ENCODE measurements around the gene UQCRC1. TPM values are rescaled to one million over a fixed set of nuclear protein-coding genes. Genes with fewer than 3 reads are reported as not detected.

Gene UQCRC1
- total RNA-seq, 1 donor: 405 TPM

DNA sequence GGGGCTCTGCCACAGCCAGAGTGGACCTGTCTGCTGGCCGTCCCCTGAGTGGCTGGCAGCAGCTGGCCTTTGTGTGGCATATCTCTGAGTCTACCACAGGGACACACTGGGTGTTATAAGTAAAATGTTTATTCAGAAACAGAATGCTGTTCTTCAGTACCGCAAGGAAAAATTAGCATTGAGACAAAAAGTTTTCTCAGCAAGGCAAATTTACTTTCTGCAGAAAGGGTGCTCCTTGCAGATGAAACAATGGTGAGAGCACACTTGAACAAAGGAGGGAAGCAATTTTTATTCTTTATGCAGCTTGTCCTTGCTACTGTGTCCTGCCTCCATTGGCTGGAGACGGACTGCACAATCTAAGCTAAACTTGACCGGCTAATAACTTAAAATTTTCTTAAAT is 8.1 kb upstream of the UQCRC1 start:
- no peak for DNase-seq (ENCODE audit: low read depth)
- no peak overlapping the region for H3K4me3 ChIP-seq (ENCODE audit: low read depth, low read length)
- TF ChIP-seq, protein P1, sequence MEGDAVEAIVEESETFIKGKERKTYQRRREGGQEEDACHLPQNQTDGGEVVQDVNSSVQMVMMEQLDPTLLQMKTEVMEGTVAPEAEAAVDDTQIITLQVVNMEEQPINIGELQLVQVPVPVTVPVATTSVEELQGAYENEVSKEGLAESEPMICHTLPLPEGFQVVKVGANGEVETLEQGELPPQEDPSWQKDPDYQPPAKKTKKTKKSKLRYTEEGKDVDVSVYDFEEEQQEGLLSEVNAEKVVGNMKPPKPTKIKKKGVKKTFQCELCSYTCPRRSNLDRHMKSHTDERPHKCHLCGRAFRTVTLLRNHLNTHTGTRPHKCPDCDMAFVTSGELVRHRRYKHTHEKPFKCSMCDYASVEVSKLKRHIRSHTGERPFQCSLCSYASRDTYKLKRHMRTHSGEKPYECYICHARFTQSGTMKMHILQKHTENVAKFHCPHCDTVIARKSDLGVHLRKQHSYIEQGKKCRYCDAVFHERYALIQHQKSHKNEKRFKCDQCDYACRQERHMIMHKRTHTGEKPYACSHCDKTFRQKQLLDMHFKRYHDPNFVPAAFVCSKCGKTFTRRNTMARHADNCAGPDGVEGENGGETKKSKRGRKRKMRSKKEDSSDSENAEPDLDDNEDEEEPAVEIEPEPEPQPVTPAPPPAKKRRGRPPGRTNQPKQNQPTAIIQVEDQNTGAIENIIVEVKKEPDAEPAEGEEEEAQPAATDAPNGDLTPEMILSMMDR (IDR thresholded peaks at IDR 0.05; ENCODE audit: insufficient read depth, low read depth, low read length): no peak

DNA sequence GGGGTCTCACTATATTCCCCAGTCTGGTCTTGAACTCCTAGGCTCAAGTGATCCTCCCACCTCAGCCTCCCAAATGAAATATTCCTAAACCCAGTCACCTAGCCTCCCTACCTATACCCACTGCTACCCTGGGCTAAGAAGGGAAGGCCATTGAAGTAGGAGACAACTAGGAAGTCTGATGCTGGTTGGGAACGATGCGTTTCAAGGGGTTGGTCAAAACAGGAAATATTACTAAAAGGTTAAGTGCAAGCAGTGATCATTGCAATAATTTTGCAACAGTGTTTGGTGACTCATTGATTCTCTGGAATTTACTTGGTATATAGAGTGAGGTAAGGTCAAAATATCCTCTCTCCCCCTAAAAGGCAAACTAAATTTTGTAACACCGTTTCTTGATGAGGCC is 4.6 kb upstream of the UQCRC1 start:
- no peak overlapping the region for H3K4me3 ChIP-seq (ENCODE audit: low read depth, low read length)
- TF ChIP-seq, protein P1 (IDR thresholded peaks at IDR 0.05; ENCODE audit: insufficient read depth, low read depth, low read length): no peak
- DNase-seq (ENCODE audit: low read depth): peak; percentile 92

DNA sequence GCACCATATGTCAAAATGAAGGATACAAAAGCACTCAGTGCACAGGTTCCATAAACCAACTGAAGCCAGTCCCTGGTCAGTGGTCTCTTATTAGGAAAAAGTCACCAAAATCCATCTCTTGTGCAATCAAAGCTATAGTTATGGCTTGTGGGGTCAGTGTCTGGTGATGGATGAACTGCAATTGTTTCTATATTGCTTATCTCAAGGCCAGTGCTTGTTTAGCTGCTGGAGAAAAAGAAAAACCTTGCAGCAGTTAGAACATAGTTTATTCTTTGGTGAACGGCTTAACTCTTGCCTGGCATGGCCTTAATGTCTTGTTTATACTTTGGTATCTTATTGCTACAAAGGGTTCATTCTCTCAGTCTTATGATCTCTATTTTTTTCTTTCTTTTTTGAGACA is 2.9 kb upstream of the UQCRC1 start:
- H3K4me3 ChIP-seq (ENCODE audit: low read depth, low read length): no peak overlapping the region
- peak; percentile 50 for DNase-seq (ENCODE audit: low read depth)
- TF ChIP-seq, protein P1 (IDR thresholded peaks at IDR 0.05; ENCODE audit: insufficient read depth, low read depth, low read length): no peak

DNA sequence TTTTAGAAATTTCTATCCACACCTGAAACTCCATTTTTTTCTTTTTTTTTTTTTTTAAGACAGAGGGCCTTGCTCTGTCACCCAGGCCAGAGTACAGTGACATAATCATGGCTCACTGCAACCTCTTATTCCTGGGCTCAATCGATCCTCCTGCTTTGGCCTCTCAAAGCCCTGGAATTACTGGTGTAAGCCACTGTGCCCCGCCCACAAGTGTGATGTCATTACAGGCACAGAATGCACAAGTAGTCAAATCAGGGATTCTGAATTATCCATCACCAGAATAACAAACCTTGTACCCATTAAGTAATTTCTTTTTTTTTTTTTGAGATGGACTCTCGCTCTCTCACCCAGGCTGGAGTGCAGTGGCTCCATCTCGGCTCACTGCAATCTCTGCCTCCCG is 1.9 kb downstream of the UQCRC1 start:
- no peak for DNase-seq (ENCODE audit: low read depth)
- TF ChIP-seq, protein P1 (IDR thresholded peaks at IDR 0.05; ENCODE audit: insufficient read depth, low read depth, low read length): no peak
- no peak overlapping the region for H3K4me3 ChIP-seq (ENCODE audit: low read depth, low read length)

DNA sequence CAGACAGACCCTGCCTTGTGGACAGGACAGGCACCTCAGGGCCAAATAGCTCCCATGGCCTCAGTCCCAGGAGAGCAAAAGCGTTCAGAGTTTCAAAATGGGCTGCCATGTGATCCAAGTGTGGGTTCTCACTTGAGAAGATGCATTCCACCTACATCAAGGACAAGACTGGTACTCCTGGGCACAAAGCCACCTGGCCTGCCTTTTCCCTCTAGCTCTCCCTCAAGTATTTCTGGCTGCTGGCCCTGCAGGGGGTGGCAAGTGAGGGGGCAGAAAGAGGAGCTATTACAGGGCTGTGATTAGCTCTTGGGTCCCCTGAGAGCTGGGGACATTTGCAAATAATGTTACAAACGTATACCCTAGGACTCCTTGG is 7.8 kb downstream of the UQCRC1 start:
- H3K4me3 ChIP-seq (ENCODE audit: low read depth, low read length): no peak overlapping the region

DNA sequence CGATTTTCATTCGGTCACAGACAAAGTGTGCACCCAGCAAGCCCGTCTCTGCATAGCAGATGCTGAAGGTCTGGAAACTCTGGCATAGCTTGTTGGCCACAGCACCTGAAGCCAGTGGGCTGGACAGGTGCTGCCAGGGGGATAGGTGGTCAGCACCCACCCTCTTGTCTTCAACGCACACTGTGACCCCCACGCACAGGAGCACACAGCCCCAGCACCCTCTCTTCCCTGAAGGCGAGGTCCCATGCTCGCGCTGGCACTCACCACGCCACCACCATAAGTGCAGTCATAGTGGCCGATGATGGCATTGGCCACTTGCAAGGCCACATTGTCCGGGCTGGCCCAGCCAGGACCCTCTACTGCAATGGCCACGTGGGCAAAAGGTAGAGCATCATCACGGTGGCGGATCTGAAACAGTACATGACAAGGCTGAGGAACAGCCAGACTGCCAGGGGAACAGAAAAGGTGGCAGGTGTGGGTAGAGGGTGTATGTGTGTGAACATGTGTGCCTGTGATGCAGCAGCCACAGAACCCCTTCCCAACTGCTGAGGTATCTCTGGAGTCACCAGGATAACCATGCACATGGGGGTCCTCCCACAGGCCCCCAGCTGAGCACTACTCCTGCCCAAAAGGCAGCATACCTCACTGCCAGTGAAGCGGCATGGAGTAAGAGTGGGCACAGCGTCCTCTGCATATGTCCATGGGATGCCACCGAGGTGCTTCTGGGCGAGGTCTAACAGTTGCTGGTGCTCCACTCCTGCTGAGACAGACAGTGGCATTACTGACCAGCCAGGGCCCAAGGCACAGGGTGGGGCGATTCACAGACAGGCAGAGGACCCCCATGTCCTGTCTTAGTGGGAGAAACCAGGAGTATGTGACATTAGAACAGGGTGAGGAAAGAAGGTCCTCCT is 8.5 kb downstream of the UQCRC1 start:
- TF ChIP-seq, protein P1 (IDR thresholded peaks at IDR 0.05; ENCODE audit: insufficient read depth, low read depth, low read length): no peak
- no peak for DNase-seq (ENCODE audit: low read depth)
- no peak overlapping the region for H3K4me3 ChIP-seq (ENCODE audit: low read depth, low read length)

More for the DNA sequence above, 7.8 kb downstream of the UQCRC1 start:
- TF ChIP-seq, protein P1 (IDR thresholded peaks at IDR 0.05; ENCODE audit: insufficient read depth, low read depth, low read length): no peak
- no peak for DNase-seq (ENCODE audit: low read depth)
